HG03521 (cell line): ENCODE results near the gene NOVA2.

Source experiments
- ATAC-seq: cut with Tn5 transposase; IDR thresholded peaks from one replicate; pipeline ENCODE4 v1.9.1; 2021; ENCODE audit warnings: mild to moderate bottlenecking, moderate library complexity; ENCODE audit not compliant: unreplicated experiment

The NOVA2 gene, protein sequence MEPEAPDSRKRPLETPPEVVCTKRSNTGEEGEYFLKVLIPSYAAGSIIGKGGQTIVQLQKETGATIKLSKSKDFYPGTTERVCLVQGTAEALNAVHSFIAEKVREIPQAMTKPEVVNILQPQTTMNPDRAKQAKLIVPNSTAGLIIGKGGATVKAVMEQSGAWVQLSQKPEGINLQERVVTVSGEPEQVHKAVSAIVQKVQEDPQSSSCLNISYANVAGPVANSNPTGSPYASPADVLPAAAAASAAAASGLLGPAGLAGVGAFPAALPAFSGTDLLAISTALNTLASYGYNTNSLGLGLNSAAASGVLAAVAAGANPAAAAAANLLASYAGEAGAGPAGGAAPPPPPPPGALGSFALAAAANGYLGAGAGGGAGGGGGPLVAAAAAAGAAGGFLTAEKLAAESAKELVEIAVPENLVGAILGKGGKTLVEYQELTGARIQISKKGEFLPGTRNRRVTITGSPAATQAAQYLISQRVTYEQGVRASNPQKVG

GRCh38 chr19:45973553-45974338, at the start of gene NOVA2:
Gene NOVA2, minus strand, starts transcription at chr19:45973865. Its CDS starts 514 bp downstream, at chr19:45973351.
- no peak for ATAC-seq

GRCh38 chr19:46023311-46023779, 49.7 kb upstream of the NOVA2 start:
- ATAC-seq, result no peak

- ATAC-seq, result no peak
These were observed 49.0 kb upstream of the NOVA2 start, which contains the start of gene PGLYRP1 for GRCh38 chr19:46022431-46023310. Gene PGLYRP1, minus strand, starts transcription at chr19:46023053. Its CDS starts 32 bp downstream, at chr19:46023021.

- ATAC-seq, result no peak
These were observed 48.4 kb upstream of the NOVA2 start for GRCh38 chr19:46022061-46022430.

DNA sequence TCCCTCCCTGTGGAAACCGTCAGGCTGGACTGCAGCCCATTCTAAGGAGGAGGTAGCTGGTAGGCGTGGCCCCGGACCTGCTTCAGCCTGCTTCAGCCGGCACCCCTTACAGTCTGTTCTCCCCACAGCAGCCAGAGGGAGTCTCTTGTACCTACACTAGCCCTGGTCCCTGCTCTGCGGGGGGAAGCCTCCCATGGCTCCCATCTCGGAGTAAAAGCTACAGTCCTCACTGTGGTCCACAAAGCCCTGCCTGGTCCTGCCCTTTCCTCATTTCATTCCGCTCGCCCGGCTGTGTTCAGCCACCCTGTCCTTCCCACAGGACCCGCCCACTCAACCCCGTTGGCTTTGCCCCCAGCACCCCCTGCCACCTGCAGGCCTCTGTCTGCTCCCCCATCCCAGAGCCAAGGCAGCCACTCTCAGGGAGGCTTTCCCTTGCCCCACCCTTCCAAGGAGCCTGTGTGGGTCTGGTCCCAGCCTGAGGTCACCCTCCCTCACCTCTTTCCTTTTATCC, 47.9 kb upstream of the NOVA2 start:
- no peak for ATAC-seq

- ATAC-seq, result no peak
These were observed 47.1 kb upstream of the NOVA2 start for GRCh38 chr19:46020819-46021125.

DNA sequence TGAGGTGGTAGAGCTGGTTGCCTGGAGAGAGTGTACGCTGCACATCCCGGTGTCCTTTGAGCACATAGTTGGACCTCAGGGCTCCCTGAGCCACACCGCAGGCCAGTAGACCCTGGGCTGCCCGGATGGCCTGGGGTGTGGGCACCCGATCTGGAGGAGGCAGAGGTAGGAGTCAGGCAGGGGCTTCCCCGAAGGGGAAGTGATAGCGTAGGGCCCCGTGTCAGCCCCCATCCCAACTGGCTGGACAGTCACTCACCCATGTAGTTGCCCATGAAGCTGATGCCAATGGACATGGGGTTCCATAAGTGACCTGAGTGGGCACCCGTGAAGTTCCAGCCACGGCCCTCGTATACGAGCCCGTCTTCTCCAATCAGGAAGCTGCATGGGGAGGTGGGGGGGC, 45.6 kb upstream of the NOVA2 start:
- no peak for ATAC-seq

DNA sequence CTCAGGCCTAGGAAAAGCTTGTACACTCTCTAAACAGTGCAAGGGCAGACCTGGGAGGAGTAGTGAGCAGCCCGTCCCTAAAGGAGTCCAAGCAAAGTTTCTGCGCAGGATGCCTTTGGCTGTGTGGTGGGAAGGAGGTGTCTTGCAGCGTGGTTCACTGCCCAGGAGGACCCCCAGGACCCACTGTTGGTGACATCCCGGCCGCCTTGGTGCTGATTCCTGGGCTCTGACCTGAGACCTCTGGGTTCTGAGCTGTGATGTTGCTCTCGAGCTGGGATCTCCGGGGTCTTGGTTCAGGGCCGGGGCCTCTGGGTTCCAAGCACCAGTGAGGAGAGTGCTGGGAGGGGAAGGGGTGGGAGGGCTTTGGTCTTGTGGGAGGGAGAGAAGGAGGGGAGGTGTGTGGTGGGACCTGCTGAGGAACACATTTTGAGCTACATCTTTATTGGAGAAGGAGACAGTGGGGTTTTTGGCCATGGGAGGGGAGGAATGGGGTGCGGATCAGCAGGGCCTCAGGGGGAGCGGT, 45.1 kb upstream of the NOVA2 start:
- no peak for ATAC-seq

- ATAC-seq, result no peak
These were observed 44.4 kb upstream of the NOVA2 start for GRCh38 chr19:46017874-46018675.

DNA sequence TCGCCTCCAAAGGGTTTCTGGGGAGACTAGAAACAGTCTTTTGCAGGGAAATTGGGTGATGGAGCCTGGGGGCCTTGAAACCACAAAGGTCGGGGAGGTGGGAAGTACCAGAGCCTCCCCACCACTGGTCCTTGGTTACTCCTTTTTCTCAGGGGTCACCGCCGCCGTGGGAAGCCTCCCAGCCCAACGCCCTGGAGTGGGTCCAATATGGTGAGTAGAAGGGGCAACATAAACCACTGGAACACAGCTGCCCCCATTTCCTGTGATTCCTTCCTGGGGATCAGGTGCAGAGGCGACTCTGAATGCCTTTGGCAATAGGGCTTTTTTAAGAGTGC, 43.4 kb upstream of the NOVA2 start:
- ATAC-seq, result no peak

DNA sequence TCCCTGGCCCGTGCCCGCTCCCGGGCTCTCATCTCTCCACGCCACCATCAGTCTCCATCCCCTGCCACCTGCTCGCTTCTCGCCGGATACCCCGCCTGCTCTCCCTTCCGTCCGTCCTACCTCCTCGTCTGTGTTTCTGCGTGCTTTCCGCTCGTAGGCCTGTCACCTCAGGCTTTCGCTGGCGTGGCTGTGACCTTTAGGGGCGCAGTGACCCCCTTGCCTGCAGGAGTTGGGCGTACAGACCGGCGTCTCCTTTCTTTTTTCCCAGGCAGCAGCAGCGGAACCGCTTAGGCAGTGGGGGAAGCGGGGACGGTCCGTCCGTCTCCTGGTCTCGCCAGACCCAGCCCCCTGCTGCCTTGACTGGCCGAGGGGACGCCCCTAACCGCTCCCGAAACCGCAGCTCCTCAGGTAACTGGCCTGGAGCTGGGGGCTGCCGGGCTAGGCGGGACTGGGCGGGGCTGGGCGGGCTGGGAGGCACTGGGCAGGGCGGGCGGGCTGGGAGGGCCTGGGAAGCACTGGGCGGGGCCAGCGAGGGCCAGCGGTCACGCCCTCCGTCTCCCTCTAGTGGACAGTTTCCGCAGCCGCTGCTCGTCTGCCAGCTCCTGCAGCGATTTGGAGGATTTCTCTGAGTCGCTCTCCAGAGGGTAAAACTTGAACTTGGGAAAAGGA, 42.9 kb upstream of the NOVA2 start:
- no peak for ATAC-seq

DNA sequence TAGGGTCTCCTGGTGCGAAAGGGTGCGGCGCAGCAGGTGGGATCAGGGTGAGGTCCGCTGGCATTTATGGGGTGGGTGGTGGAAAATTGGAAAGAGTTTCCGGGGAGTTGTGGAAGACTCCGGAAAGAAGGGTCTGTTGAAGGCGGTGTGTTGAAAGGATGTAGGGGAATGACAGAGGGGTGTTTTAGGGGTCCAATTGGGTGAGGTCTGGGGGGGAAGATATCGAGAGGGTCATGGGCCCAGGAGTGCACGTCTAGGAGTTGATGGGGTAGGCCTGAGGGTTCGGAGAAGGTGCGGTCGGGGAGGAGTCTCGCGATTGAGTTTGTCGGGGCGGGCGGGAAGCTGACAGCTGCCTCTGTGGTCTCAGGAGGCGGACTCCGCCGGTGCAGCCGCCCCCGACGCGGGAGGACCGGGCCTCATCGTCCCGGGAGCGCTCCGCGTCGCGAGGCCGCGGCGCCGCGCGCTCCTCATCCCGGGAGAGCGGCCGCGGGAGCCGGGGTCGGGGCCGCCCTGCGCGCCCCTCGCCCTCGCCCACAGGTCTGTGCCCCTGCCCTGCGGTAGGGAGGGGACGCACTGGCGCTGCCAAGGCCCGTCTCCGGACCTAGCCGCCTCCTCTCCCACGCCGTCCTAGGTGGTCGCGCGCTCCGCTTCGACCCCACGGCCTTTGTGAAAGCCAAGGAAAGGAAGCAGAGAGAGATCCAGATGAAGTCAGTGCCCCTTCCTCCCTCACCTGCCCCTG, 42.2 kb upstream of the NOVA2 start:
- no peak for ATAC-seq

GRCh38 chr19:46014941-46015686, 41.4 kb upstream of the NOVA2 start:
- no peak for ATAC-seq

- ATAC-seq, result no peak
These were observed 40.9 kb upstream of the NOVA2 start for GRCh38 chr19:46014534-46014933.

- no peak for ATAC-seq
These were observed 36.2 kb upstream of the NOVA2 start for GRCh38 chr19:46009530-46010510.

GRCh38 chr19:46006411-46006810, 32.7 kb upstream of the NOVA2 start:
- no peak for ATAC-seq
